CD4-positive, alpha-beta T cell treated with Interferon alpha-2 for 1 hour (primary cell): Measurements from ENCODE around the gene HNMT.
"Not testable (repeated sequence)": the region's sequence is repeated elsewhere in the genome, so short reads cannot be mapped to it uniquely, and the experiment has no call there.

Experiments used
- DNase-seq, 2 donors: peaks; one replicate each; pipeline ENCODE4 v3.0.0-alpha.2; 2020 to 2022

HNMT gene

GRCh38 chr2:137947032-137947727 is 17.1 kb upstream of the HNMT start:
- no peak for DNase-seq

GRCh38 chr2:137947728-137948336 is 16.4 kb upstream of the HNMT start:
- DNase-seq, result peak; percentile 26 to 46

GRCh38 chr2:137948894-137949293 is 15.4 kb upstream of the HNMT start:
- DNase-seq, result no peak

- DNase-seq, result no peak
These were observed 14.0 kb upstream of the HNMT start for GRCh38 chr2:137950238-137950637.

- no peak for DNase-seq
These were observed 12.7 kb upstream of the HNMT start for GRCh38 chr2:137951586-137951985.

GRCh38 chr2:137952586-137953129 is 11.6 kb upstream of the HNMT start:
- DNase-seq, result peak in 1 of 2 donors; percentile 51

- no peak for DNase-seq
These were observed 8.7 kb upstream of the HNMT start for GRCh38 chr2:137955536-137955935.

- DNase-seq, result no peak
These were observed 7.2 kb upstream of the HNMT start for GRCh38 chr2:137957033-137957432.

- no peak for DNase-seq
These were observed 5.1 kb upstream of the HNMT start for GRCh38 chr2:137959166-137959565.

- no peak for DNase-seq
These were observed 4.0 kb upstream of the HNMT start for GRCh38 chr2:137960223-137960622.

GRCh38 chr2:137961602-137962001 is 2.7 kb upstream of the HNMT start:
- no peak for DNase-seq

- no peak for DNase-seq
These were observed 673 bp upstream of the HNMT start for GRCh38 chr2:137963535-137964065.

GRCh38 chr2:137964859-137965459 is 686 bp downstream of the HNMT start:
- no peak for DNase-seq

GRCh38 chr2:137966043-137966442 is 1.8 kb downstream of the HNMT start:
- DNase-seq, result no peak

- DNase-seq, result no peak
These were observed 2.8 kb downstream of the HNMT start for GRCh38 chr2:137967042-137967441.

- DNase-seq, result no peak
These were observed 4.5 kb downstream of the HNMT start for GRCh38 chr2:137968477-137969417.

- peak in 1 of 2 donors; percentile 6 for DNase-seq
These were observed 5.1 kb downstream of the HNMT start for GRCh38 chr2:137969418-137969765.

GRCh38 chr2:137969876-137970275 is 5.6 kb downstream of the HNMT start:
- DNase-seq, result no peak

- not testable (repeated sequence) for DNase-seq
These were observed 7.0 kb downstream of the HNMT start for GRCh38 chr2:137971259-137971658.

- DNase-seq, result no peak
These were observed 9.0 kb downstream of the HNMT start for GRCh38 chr2:137973280-137973679.

- DNase-seq, result no peak
These were observed 11.3 kb downstream of the HNMT start for GRCh38 chr2:137975280-137976271.
